T-helper 1 cell treated with Interleukin-12 subunit alpha and Interleukin-12 subunit beta and Interleukin-4 antibody, amounts not matched to agents 30 ng/mL and 1 ng/mL, for 36 hours (primary cell): Measurements from ENCODE around the gene ELFN1. TPM values are rescaled to one million over a fixed set of nuclear protein-coding genes. Genes with fewer than 3 reads are reported as not detected.
"Not testable (repeated sequence)": the region's sequence is repeated elsewhere in the genome, so short reads cannot be mapped to it uniquely, and the experiment has no call there.

Experiments used
- intact Hi-C: fragments of 100-400 bp; cut with micrococcal nuclease; formaldehyde crosslinking; loops from one replicate; pipeline ENCODE4 v1.15.1; 2024
- total RNA-seq: library from RNA; stranded (reverse); gene quantifications from 2 replicates; pipeline ENCODE4 v1.2.3, GENCODE V29; 2022

Gene ELFN1
- total RNA-seq, 1 donor from 2014 or later = 0.17 TPM

DNA sequence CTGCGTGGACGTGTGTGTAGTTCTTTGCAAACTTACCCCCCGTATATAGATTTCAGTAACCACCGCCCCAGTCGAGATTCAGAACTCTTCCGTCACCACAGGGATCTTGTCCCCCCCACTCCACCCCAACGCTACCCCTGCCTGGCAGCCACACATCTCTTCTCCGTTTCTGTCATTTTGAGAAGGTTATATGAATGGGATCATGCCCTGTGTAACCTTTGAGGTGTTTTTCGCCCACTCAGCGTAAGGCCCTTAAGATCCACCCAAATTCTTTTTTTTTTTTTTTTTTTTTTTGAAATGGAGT lies 83.4 kb downstream of the ELFN1 start:
- intact Hi-C loops = no loop called here

DNA sequence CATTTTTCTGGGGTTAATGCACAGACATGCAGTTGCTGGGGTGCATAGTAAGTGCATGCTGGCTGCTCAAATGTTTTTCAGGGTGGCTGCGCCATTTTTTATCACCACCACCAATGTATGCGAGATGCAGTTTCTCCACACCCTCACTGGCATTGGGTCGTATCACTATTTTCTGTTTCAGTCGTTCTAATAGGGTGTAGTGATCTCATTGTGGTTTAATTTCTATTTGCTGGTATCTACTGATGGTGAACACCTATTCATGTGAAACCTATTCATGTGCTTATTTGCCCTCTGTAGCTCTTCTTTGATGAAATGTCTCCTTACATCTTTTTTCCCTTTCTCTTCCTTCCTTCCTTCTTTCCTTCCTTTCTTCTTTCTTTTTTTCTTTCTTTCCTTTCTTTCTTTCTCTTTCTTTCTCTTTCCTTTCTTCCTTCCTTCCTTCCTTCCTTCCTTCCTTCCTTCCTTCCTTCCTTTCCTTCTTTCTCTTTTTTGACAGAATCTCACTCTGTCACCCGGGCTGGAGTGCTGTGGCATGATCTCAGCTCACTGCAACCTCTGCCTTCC lies 84.3 kb downstream of the ELFN1 start:
- intact Hi-C loops = no loop called here

DNA sequence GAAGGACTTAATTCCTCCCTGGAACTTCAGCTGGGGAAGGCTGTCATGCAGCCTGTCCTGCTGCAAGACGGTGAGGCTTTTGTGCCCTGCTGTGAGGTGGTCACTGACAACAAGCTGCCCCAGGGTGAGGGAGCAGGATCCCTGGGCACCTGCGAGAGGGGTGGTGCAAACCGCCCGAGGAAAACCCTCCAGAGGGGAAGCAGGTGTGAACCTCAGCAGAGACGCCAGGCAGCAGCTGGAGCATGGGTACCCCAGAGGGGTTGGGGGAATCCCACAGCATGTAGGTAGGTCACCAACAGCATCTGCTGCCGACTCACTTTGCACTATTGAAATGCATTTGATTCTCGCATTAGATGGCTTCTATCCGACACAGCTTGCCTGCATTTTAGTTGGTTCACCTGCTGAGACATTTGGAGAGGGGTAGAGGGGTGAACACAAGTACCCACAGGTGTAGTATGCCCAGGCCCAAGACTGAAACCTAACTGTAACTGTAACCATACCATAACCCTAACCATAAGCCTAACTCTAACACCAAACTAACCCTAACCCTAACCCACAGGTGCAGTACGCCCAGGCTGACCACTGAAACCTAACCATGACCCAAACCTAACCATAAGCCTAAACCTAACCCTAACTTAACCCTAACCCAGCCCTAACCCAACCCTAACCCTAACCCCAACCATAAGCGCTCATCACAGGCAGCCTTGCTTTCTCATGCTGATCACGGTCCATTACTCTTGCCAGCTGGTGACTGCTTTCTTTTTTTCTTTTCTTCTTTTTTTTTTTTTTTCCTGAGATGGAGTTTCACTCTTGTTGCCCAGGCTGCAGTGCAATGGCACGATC lies 85.9 kb downstream of the ELFN1 start:
- intact Hi-C loops = no loop called here

DNA sequence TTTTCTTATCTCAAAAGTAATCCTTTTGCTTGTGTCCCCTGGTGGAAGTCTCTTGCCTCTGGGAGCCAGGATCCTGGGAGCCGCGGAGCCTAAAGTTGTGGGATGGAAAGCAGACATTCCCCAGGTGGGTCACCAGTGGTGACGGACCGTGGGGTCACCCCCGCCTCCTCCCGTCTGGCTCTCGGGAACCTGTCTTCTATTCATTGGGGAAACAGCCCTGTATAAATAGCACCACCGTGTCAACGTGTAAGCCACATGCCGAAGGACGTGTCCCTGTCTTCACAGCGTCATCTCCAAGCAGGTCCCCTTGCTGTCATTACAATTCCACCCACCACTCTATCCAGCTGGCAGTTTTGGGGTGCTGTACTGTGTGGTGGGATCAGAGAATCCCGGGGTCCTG lies 87.5 kb downstream of the ELFN1 start:
- intact Hi-C loops = no loop called here

DNA sequence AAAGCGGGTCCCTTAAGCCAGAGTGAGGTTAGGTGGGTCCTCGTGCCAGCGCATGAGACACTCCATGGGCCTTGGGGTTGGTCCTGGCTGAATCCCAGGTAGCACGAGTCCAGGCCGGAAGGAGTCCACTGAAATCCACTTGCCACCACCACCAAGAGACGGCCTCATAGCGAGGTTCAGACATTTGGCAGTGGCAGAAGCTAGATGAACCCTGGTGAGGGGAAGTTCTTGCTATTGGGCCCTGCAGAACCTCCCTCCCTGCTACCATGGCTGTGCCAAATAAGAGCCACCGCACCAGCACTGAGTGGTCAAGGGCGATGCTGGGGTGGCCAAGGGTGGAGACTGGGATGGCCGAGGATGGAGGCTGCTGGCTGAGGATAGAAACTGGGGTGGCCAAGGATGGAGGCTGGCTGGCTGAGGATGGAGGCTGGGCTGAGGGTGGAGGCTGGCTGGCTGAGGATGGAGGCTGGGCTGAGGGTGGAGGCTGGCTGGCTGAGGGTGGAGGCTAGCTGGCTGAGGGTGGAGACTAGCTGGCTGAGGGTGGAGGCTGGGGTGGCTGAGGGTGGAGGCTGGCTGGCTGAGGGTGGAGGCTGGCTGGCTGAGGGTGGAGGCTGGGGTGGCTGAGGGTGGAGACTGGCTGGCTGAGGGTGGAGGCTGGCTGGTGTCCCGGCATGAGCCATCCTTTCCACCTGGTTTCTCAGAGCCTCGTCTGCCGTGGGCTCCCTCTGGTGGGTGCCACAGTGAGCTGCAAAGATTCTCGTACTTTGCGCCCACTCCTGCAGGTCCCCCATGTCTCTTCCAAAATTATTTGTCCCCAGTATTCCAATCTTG lies 88.2 kb downstream of the ELFN1 start:
- intact Hi-C loops = no loop called here

DNA sequence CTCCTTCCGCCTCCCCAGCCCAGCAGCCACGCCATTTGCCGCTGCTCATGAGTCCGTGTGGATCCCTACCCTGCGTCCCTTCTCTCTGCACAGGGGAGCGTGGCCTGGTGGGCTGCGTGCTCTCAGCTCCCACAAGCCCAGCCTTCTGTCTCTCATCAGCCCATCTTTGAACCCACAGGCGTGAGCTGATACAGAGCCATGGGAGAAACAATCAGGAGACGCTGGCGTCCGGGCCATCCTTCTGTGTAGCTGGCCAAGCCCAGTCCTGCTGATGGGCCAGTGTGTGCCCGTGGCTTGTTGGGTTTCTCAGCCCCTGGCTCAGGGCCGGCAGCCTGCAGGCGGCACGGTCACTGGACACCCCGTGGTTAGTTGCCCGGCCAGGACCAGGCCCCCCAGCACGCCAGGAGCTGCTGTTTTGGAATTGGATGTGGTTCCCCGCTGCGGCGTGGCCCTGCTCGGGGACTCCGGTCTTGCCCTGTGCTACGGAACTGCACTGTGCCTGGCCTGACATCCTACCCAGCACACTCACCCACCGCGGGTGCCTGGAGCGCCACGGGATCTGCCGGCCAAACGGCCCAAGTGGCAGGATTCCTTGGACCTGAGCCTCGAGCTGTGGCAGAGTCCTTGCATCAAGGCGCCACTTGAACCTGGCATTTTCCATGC lies 88.9 kb downstream of the ELFN1 start:
- intact Hi-C loops = no loop called here

DNA sequence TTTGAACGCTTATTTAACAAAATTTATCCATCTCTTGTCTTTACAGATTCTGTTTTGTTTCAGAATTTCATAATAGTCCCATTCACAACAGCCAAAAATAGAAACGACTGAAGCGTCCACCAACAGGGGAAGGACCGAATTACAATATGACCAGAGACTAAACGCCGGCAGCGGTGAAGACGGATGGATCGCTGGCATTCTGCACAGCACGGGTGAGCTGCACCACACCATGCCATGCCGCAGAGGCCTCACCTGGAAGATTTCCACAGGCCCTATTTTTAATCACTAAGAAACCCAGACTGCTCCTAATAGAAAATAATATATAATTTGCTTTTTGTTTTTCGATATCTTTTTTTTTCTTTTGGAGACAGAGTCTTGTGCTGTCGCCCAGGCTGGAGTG lies 91.0 kb downstream of the ELFN1 start:
- intact Hi-C loops = no loop called here

DNA sequence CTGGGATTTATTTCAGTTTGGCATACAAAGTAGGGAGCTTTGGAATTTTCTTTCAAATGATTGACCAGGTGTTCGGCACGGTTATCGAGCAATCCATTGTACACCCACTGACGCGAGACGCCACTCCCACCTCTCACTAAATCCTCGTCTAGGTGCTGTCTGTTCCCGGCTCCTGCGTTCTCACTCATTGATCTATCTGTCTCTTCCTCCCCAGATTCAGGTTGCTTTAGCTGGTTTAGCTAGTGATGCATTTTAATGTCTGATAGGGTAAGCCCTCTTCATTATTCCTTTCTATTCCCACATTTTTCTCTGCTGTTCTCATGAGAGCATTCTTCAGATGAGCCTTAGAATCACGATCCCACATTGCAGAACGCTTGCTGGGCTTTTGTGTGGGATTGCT lies 91.7 kb downstream of the ELFN1 start:
- intact Hi-C loops = no loop called here

DNA sequence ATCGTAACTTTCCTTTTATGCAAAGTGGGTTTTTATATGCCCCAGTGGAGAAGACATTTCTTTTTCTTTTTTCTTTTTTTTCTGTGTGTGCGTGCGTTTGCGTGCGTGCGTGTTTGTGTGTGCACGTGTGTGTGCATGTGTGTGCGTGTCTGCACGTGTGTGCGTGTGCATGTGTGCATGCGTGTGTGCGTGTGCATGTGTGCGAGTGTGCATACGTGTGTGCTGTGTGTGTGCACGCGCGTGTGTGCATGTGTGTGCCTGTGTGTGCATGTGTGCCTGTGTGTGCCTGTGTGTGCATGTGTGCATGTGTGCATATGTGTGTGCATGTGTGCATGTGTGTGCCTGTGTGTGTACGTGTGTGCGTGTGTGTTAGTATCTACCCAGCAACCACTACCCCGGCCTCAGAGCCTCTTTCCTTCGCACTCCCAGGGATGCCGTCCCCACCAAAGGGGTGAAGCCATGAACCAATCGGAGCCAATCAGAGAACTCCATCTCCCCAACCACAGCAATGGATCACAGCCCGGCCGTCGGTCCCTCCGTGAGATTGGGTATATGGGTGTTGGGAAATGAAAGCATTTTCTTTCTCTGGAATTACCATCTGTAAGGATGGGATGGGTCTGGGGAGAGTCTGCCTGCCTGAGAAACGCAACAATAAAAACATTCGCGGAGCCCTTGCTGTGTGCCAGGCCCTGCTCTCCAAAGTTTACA lies 92.3 kb downstream of the ELFN1 start:
- intact Hi-C loops = no loop called here

DNA sequence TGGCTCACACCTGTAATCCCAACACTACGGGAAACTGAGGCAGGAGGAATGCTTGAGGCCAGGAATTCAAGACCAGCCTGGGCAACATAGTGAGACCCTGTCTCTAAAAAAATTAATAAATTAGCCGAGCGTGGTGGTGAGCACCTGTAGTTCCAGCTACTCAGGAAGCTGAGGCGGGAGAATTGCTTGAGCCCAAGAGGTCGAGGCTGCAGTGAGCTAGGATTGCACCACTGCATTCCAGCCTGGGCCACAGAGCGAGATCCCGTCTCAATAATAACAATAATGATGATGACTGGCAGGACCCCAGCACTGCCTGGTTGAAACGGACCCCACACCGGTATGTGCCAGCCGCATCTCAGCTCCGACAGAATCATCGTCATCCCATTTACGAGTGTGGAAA lies 93.0 kb downstream of the ELFN1 start:
- intact Hi-C loops = no loop called here

DNA sequence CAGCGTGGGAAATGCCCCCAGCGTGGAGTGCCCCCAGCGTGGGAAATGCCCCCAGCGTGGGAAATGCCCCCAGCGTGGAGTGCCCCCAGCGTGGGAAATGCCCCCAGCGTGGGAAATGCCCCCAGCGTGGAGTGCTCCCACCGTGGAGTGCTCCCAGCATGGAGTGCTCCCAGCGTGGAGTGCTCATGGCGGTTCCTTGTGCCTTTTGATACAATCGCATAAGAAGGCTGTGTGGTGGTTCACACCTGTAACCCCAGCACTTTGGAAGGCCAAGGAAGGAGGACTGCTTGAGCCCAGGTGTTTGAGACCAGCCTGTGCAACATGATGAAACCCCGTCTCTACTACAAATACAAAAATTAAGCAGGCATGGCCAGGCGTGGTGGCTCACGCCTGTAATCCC lies 93.8 kb downstream of the ELFN1 start:
- intact Hi-C loops = not testable (repeated sequence)

DNA sequence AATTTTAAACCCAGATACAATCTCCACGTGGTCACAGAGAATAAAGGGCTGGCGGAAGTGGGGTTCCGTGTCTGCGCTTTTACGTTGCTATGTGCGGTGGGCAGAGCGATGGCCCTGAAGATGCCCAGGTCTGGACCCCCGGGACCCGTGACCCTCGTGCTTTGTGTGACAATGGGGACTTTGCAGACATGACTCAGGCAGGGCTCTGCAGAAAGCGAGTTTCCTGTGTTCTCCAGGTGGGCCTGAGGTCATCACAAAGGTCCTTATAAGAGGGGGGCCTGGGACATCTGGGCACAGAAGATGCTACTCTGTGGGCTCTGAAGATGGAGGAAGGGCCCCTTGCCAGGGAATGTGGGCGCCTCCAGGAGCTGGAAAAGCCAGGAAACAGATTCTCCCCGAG lies 95.3 kb downstream of the ELFN1 start:
- intact Hi-C loops = no loop called here

DNA sequence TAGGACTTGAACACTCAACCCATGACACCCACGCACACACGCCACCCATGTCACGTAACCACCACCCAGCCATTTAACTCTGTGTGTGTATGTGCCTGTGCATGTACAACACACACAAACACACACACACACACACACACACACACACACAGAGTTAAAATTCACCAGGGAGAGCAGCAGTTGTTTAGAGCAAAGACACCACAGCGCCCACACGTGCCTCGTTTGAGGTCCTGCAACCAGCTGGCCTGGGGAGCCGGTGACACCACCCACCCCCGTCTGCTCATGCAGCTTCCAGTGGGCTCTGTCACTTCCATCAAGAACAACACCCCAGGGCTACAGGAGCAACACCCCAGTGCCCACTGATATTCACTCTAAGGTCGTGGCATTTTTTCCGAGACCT lies 97.4 kb downstream of the ELFN1 start:
- intact Hi-C loops = no loop called here

DNA sequence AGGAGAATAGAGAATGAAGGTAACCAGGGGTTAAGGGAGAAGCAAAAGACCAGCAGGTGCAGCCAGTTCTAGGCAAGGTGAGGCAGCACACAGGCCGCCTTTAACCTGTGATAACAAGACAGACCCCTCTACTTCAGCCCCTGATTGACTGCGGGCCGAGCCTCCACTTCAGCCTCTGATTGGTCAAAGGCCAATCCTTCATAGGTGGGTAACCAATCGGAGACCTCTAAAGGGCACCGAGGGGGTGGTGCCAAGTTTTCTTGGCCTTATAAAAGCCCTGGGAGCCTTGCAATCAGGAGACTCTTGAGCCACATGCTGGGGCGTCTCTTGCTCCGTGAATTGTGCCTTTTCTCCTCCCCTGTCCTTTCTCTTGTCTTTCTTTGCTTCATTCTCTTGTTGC lies 98.8 kb downstream of the ELFN1 start:
- intact Hi-C loops = no loop called here

DNA sequence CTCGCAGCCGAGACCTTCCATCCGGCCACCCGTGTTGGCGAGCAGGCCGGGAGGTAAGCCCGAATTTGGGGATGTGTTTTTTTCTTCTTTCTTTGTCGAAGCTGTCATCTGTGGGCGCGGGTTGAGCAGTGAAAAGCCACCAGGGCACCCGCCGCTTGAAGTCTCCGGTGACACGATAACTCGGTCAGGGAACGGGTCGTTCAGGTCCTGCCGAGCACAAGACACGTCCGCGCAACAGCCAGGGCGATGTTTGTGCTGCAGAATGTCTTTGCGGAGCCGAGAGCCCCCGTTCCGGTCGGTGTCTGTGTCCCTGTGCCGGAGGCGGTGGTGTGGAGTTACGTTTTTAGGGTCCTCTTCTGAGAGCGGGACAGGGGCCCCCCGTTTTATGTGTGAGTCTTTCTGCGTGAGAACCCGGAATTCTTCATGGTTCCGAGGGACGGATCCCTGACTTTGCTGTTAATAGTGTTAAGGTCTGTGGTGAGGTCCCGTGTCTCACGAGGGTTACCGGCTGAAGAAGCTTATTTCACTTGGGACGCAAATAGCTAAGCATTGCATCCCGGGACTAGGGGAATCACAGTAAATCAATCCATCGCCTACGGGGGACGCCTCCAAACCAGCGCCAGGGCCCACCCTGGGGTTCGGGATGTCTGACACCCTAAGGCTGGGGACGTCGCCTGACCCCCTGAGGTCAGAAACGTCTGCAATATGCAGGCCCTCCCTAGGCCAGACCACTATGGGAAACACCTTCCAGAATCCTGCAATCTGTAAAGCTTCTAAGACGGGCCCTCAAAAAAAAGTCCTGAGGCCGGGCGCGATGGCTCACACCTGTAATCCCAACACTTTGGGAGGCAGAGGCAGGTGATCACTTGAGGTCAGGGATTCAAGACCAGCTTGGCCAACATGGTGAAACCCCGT lies 99.5 kb downstream of the ELFN1 start:
- intact Hi-C loops = loop anchor here (5.0 kb wide), 1 partner anchor 533 kb away; no protein-coding TSS in a partner anchor

DNA sequence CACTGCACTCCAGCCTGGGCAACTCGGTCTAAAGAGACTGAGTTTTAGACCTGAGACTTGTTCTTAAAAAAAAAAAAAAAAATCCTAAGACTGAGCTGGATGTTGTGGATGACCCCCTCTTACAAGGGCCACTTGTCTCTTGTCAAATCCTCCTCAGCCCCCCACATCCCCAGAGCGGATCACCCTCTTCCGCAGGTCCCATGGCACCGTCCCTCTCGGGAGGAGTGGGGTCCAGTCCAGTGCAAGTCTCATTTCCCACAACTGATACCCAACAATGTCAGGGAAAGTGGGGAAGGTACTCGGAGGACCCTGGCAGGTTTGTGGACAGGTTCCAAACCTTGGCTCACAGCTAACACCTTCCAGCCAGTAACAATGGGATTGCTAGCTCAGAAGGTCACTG lies 100.3 kb downstream of the ELFN1 start:
- intact Hi-C loops = loop anchor here (5.0 kb wide), 1 partner anchor 532 kb away; no protein-coding TSS in a partner anchor

DNA sequence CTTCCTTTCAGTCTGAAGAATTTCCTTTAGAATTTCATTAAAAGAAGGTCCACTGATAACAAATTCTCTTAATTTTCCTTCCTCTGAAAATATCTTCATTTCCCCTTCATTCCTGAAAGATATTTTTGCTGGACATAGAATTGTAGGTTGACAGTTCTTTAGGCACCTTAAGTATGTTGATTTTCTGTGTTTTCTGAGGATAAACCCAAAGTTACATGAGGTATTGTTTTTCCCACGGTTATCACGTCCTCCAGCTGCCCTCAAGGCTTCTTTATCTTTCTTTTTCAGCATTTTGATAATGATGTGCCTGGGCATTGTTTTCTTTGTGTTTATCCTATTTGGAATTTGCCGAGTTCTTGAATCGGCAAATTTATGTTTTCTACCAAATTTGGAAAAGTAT lies 105.3 kb downstream of the ELFN1 start:
- intact Hi-C loops = no loop called here

DNA sequence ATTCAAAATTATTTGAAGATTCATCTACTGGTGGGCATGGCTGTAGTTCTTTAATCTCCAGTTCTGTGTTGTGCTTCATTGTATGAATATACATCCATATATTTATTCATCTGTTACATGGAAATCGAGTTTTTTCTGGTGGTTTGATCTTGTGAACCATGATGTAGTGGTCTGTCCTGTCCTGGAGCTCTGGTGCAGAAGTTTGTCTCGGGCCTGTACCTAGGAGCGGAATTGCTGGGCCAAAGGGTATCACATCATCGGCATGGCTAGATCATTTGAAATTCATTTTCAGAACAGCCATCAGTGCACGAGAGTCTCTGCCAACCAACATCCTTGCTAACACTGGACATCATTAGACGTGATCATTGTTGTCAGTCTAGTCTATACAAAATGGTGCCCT lies 107.0 kb downstream of the ELFN1 start:
- intact Hi-C loops = no loop called here

DNA sequence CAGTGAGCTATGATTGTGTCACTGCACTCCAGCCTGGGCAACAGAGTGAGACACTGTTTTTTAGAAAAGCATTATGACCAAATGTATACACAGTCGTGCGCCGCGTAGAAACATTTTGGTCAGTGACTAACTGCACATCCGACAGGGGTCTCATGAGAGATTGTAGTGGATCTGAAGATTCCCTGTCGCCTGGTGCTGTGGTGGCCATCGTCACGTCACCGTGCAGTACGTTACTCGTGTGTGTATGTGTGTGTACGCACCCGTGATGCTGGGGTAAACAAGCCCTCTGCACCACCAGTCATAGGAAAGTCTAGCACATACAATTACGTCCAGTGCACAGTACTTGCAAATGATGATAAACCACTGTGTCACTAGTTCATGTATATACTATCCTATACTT lies 109.4 kb downstream of the ELFN1 start:
- intact Hi-C loops = no loop called here

DNA sequence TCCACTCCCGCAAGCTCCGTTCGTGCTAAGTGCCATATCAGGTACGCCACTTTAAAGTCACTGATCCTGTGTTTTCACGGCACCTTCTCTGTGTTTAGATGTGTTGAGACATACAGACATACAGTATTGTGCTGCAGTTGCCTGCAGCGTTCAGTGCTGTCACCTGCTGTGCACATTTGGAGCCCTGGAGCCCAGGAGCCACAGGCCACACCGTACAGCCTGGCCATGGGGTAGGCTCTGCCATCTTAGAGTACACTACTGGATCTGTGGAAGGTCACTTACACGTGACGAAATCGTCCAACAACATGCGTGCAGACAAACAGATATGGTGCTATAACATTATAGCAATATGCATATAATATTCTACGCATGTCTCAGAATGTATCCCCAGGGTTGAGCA lies 111.3 kb downstream of the ELFN1 start:
- intact Hi-C loops = no loop called here
